HG02571 (cell line): Measurements from ENCODE around the gene LCE3E.

ENCODE experiments used
- ATAC-seq: cut with Tn5 transposase; IDR thresholded peaks from one replicate; pipeline ENCODE4 v1.9.1; 2021; ENCODE audit warnings: mild to moderate bottlenecking, moderate library complexity; ENCODE audit not compliant: unreplicated experiment

Gene LCE3E

DNA sequence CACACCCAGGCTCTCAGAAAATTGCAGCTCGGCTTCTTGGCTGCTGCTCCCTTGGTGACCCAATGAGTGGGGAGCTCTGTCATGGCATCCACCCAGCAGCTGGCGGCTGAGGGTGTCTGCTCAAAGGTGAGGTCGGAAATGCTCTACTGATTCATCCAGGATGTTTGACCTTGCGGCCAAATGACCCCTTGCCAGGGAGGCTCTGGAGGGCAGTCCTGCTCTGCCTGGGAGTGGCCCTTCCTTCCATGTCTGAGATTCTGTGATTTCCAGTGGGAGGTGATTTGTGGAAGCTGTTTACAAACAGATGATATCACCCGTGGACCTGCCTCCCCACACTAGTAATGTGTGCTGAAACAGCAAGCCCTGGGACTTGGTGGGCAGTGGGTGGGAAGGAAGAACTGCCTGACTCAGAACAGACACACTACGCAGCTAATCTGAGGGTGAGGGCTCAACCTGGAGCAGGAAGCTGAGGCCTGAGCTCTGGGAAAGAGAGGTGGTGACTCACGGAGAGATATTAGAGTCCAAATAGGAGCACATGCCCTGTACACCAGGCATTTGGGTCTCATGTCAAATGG is 49.3 kb downstream of the LCE3E start:
- no peak for ATAC-seq

DNA sequence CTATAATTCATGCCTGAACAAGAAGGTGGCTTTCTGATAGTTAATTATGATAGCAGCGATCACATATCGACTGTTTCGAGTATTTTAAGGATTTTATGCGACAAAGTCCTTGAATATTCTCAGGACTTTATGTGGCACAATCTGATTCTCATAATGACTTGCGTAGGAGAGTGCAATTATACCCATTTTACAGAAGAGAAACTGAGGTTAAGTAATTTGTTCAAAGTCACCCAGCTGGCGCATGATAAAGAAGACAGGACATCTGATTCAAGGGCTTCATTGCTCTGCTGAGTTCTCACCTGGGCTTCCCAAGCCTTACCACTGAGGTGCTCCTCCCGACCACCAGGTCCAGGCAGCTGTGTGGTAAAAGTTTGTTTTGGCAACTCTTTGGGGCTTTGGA is 50.5 kb downstream of the LCE3E start:
- no peak for ATAC-seq
